Measurements from ENCODE around the gene NDRG3. TPM values are rescaled to one million over a fixed set of nuclear protein-coding genes. Genes with fewer than 3 reads are reported as not detected.
A peak's percentile ranks its signal among the peaks of the same experiment; 100 is the strongest.

NDRG3 gene
- total and polyA plus RNA-seq, 2 experiments from 2014 or later: 19.8 to 23.3 TPM

GRCh38 chr20:36732456-36732855, 13.4 kb downstream of the NDRG3 start:
- H3K4me1 ChIP-seq (ENCODE audit: insufficient read depth): no peaks in the 10 kb centered on the region
- peaks cover 21% of the 10 kb centered on the region for H3K79me2 ChIP-seq (ENCODE audit: insufficient read depth)
- no peak for DNase-seq
- H3K27ac ChIP-seq: no peak overlapping the region
- no peaks in the 10 kb centered on the region; the same call in 1 of the 2 replicates for H3F3A ChIP-seq (ENCODE audit: insufficient read depth)
- in situ Hi-C loops (cut with MboI): no loop called here
- H3K4me2 ChIP-seq (ENCODE audit: unreplicated experiment): no peak overlapping the region
- H3K36me3 ChIP-seq (ENCODE audit: low read depth): no peaks in the 10 kb centered on the region
- no peaks in the 10 kb centered on the region for H3K9me3 ChIP-seq (ENCODE audit: low read depth)
- no peak overlapping the region for H2AFZ ChIP-seq
- 100% methylated on average over 1 of the region's 1 CpG for WGBS, 2 experiments (ENCODE audit: low coverage in 1 of 2, low lambda C conversion rate in 2 of 2, missing lambda C conversion rate in 2 of 2)
- no peaks in the 10 kb centered on the region for H4K20me1 ChIP-seq (ENCODE audit: insufficient read depth)
- no peak overlapping the region for H3K9ac ChIP-seq
- H3K9me2 ChIP-seq (ENCODE audit: insufficient read depth): no peaks in the 10 kb centered on the region
- H3K27me3 ChIP-seq (replicated peaks; ENCODE audit: insufficient read depth): no peaks in the 10 kb centered on the region
- no peak for TF ChIP-seq EZH2 (IDR thresholded peaks at IDR 0.05; ENCODE audit: insufficient read depth, poor library complexity, severe bottlenecking)
- no peak for TF ChIP-seq EZH2phosphoT487 (IDR thresholded peaks at IDR 0.05; ENCODE audit: insufficient read depth, low read depth)
- no peak overlapping the region for H3K4me3 ChIP-seq

- H4K20me1 ChIP-seq (ENCODE audit: insufficient read depth): no peaks in the 10 kb centered on the region
- peak; percentile 31 for DNase-seq
- H3K4me3 ChIP-seq: no peak overlapping the region
- H3K4me2 ChIP-seq (ENCODE audit: unreplicated experiment): no peak overlapping the region
- in situ Hi-C loops (cut with MboI): no loop called here
- H3K79me2 ChIP-seq (ENCODE audit: insufficient read depth): peaks cover 7% of the 10 kb centered on the region
- H2AFZ ChIP-seq: no peak overlapping the region
- H3K9me3 ChIP-seq (ENCODE audit: low read depth): no peaks in the 10 kb centered on the region
- no peaks in the 10 kb centered on the region for H3K4me1 ChIP-seq (ENCODE audit: insufficient read depth)
- H3K9ac ChIP-seq: no peak overlapping the region
- H3K9me2 ChIP-seq (ENCODE audit: insufficient read depth): no peaks in the 10 kb centered on the region
- no peaks in the 10 kb centered on the region for H3F3A ChIP-seq (ENCODE audit: insufficient read depth)
- TF ChIP-seq EZH2 (IDR thresholded peaks at IDR 0.05; ENCODE audit: insufficient read depth, poor library complexity, severe bottlenecking): no peak
- no peak for TF ChIP-seq EZH2phosphoT487 (IDR thresholded peaks at IDR 0.05; ENCODE audit: insufficient read depth, low read depth)
- WGBS, 2 experiments (ENCODE audit: low coverage in 1 of 2, low lambda C conversion rate in 2 of 2, missing lambda C conversion rate in 2 of 2): 65 to 72% methylated on average over 3 of the region's 3 CpGs
- no peak overlapping the region for H3K27ac ChIP-seq
- H3K27me3 ChIP-seq (replicated peaks; ENCODE audit: insufficient read depth): no peaks in the 10 kb centered on the region
- H3K36me3 ChIP-seq (ENCODE audit: low read depth): no peaks in the 10 kb centered on the region
Measured at GRCh38 chr20:36728986-36729385, 16.9 kb downstream of the NDRG3 start.

GRCh38 chr20:36726168-36726567, 19.7 kb downstream of the NDRG3 start:
- Histone ChIP-seq H4K20me1 (ENCODE audit: insufficient read depth) (no peaks in the 10 kb centered on the region), H3F3A (ENCODE audit: insufficient read depth) (no peaks in the 10 kb centered on the region)
- WGBS, 2 experiments (ENCODE audit: low coverage in 1 of 2, low lambda C conversion rate in 2 of 2, missing lambda C conversion rate in 2 of 2): 79 to 84% methylated on average over 3 of the region's 3 CpGs

GRCh38 chr20:36720510-36720909, 25.4 kb downstream of the NDRG3 start:
- 0 out of 2 replicates have a peak, but pooled peaks cover 4% of the 10 kb centered on the region for H3K36me3 ChIP-seq (ENCODE audit: low read depth)
- H3K27ac ChIP-seq: no peak overlapping the region
- H3K4me3 ChIP-seq: no peak overlapping the region
- H3F3A ChIP-seq (ENCODE audit: insufficient read depth): no peaks in the 10 kb centered on the region
- TF ChIP-seq EZH2 (IDR thresholded peaks at IDR 0.05; ENCODE audit: insufficient read depth, poor library complexity, severe bottlenecking) (no peak), EZH2phosphoT487 (IDR thresholded peaks at IDR 0.05; ENCODE audit: insufficient read depth, low read depth) (no peak)
- in situ Hi-C loops (cut with MboI): no loop called here
- peak; percentile 32 for DNase-seq
- H3K9ac ChIP-seq: no peak overlapping the region
- H4K20me1 ChIP-seq (ENCODE audit: insufficient read depth): no peaks in the 10 kb centered on the region
- H3K9me2 ChIP-seq (ENCODE audit: insufficient read depth): no peaks in the 10 kb centered on the region
- H3K4me1 ChIP-seq (ENCODE audit: insufficient read depth): no peaks in the 10 kb centered on the region
- H2AFZ ChIP-seq: no peak overlapping the region
- no peaks in the 10 kb centered on the region for H3K9me3 ChIP-seq (ENCODE audit: low read depth)
- H3K79me2 ChIP-seq (ENCODE audit: insufficient read depth): no peaks in the 10 kb centered on the region; the same call in 1 of the 2 replicates
- 95 to 97% methylated on average over 3 of the region's 3 CpGs for WGBS, 2 experiments (ENCODE audit: low coverage in 1 of 2, low lambda C conversion rate in 2 of 2, missing lambda C conversion rate in 2 of 2)
- H3K27me3 ChIP-seq (replicated peaks; ENCODE audit: insufficient read depth): no peaks in the 10 kb centered on the region
- no peak overlapping the region for H3K4me2 ChIP-seq (ENCODE audit: unreplicated experiment)

More at GRCh38 chr20:36726168-36726567, 19.7 kb downstream of the NDRG3 start:
- no peak overlapping the region for H3K4me2 ChIP-seq (ENCODE audit: unreplicated experiment)
- in situ Hi-C loops (cut with MboI): no loop called here
- H3K79me2 ChIP-seq (ENCODE audit: insufficient read depth): no peaks in the 10 kb centered on the region; the same call in none of the 2 replicates
- no peaks in the 10 kb centered on the region for H3K9me2 ChIP-seq (ENCODE audit: insufficient read depth)
- no peak overlapping the region for H3K27ac ChIP-seq
- DNase-seq: peak; percentile 32
- no peaks in the 10 kb centered on the region for H3K36me3 ChIP-seq (ENCODE audit: low read depth)
- TF ChIP-seq EZH2 (IDR thresholded peaks at IDR 0.05; ENCODE audit: insufficient read depth, poor library complexity, severe bottlenecking) (no peak), EZH2phosphoT487 (IDR thresholded peaks at IDR 0.05; ENCODE audit: insufficient read depth, low read depth) (no peak)
- H3K27me3 ChIP-seq (replicated peaks; ENCODE audit: insufficient read depth): no peaks in the 10 kb centered on the region
- H3K4me1 ChIP-seq (ENCODE audit: insufficient read depth): no peaks in the 10 kb centered on the region
- no peak overlapping the region for H2AFZ ChIP-seq
- H3K9ac ChIP-seq: no peak overlapping the region
- no peaks in the 10 kb centered on the region for H3K9me3 ChIP-seq (ENCODE audit: low read depth)
- no peak overlapping the region for H3K4me3 ChIP-seq

- no peak overlapping the region for H3K4me3 ChIP-seq
- in situ Hi-C loops (cut with MboI): no loop called here
- 0 out of 2 replicates have a peak, but pooled peaks cover 3% of the 10 kb centered on the region for H4K20me1 ChIP-seq (ENCODE audit: insufficient read depth)
- no peaks in the 10 kb centered on the region for H3K27me3 ChIP-seq (replicated peaks; ENCODE audit: insufficient read depth)
- H3K4me1 ChIP-seq (ENCODE audit: insufficient read depth): no peaks in the 10 kb centered on the region
- H3K4me2 ChIP-seq (ENCODE audit: unreplicated experiment): no peak overlapping the region
- H3K9me2 ChIP-seq (ENCODE audit: insufficient read depth): no peaks in the 10 kb centered on the region
- H3F3A ChIP-seq (ENCODE audit: insufficient read depth): no peaks in the 10 kb centered on the region
- H2AFZ ChIP-seq: no peak overlapping the region
- no peak overlapping the region for H3K9ac ChIP-seq
- no peak overlapping the region for H3K27ac ChIP-seq
- TF ChIP-seq EZH2phosphoT487 (IDR thresholded peaks at IDR 0.05; ENCODE audit: insufficient read depth, low read depth): no peak
- no peak for TF ChIP-seq EZH2 (IDR thresholded peaks at IDR 0.05; ENCODE audit: insufficient read depth, poor library complexity, severe bottlenecking)
- H3K79me2 ChIP-seq (ENCODE audit: insufficient read depth): no peaks in the 10 kb centered on the region
- H3K36me3 ChIP-seq (ENCODE audit: low read depth): 0 out of 2 replicates have a peak, but pooled peaks cover 4% of the 10 kb centered on the region
- 88 to 93% methylated on average over 2 of the region's 2 CpGs for WGBS, 2 experiments (ENCODE audit: low coverage in 1 of 2, low lambda C conversion rate in 2 of 2, missing lambda C conversion rate in 2 of 2)
- H3K9me3 ChIP-seq (ENCODE audit: low read depth): no peaks in the 10 kb centered on the region
- peak; percentile 8 for DNase-seq
Measured at GRCh38 chr20:36717657-36718056, 28.2 kb downstream of the NDRG3 start.

Data from GM23248 (cell line).